SK-N-SH (cell line): ENCODE data around the gene ZFYVE21.

ENCODE experiments used
- CTCF ChIP-seq: fragments of 200-600 bp; sonication (generic); IDR thresholded peaks from 2 replicates; pipeline ENCODE4 v1.6.1; 2017; ENCODE audit warnings: antibody characterized with exemption, mild to moderate bottlenecking, moderate library complexity
- FOXM1 ChIP-seq: IDR thresholded peaks from 2 replicates; pipeline ENCODE4 v1.4.0; 2012; ENCODE audit warnings: low read depth, mild to moderate bottlenecking
- GABPA ChIP-seq: IDR thresholded peaks from 2 replicates; pipeline ENCODE4 v1.4.0; 2012; ENCODE audit warnings: low read depth, mild to moderate bottlenecking
- MAX ChIP-seq: IDR thresholded peaks from 2 replicates; pipeline ENCODE4 v1.4.0; 2012; ENCODE audit warnings: low read depth
- RFX5 ChIP-seq: IDR thresholded peaks from 2 replicates; pipeline ENCODE4 v1.6.1; 2012; ENCODE audit warnings: mild to moderate bottlenecking, improper control_type of control experiment, low read length
- SIN3A ChIP-seq: IDR thresholded peaks from 2 replicates; pipeline ENCODE4 v1.6.1; 2012; ENCODE audit warnings: low read depth, mild to moderate bottlenecking, low read length, moderate library complexity, borderline replicate concordance
- TCF12 ChIP-seq: IDR thresholded peaks from 2 replicates; pipeline ENCODE4 v1.4.0; 2012
- TEAD4 ChIP-seq: IDR thresholded peaks from 2 replicates; pipeline ENCODE4 v1.4.0; 2012; ENCODE audit warnings: mild to moderate bottlenecking, borderline replicate concordance; ENCODE audit not compliant: insufficient read depth

- TF ChIP-seq RFX5 (no peak), CTCF (no peak), MAX (no peak), GABPA (no peak), TCF12 (no peak), FOXM1 (no peak), SIN3A (no peak), TEAD4 (no peak)
Measured at GRCh38 chr14:103692871-103693270, 22.7 kb upstream of the ZFYVE21 start.
